Left ventricle myocardium superior (tissue), 1 donor: ENCODE measurements around the gene ANKRD24. TPM values are rescaled to one million over a fixed set of nuclear protein-coding genes. Genes with fewer than 3 reads are reported as not detected.
"Not testable (repeated sequence)": the region's sequence is repeated elsewhere in the genome, so short reads cannot be mapped to it uniquely, and the experiment has no call there.

ENCODE experiments used
- ATAC-seq: fragments of 200-7000 bp; cut with Tn5 transposase; one replicate; pipeline ENCODE4 v1.9.1; 2020; ENCODE audit warnings: mild to moderate bottlenecking, moderate library complexity
- DNase-seq: peaks from one replicate; pipeline ENCODE4 v3.0.0-alpha.2; 2020
- intact Hi-C: fragments of 100-400 bp; cut with micrococcal nuclease; formaldehyde crosslinking; loops from one replicate; pipeline ENCODE4 v1.11.0; 2022
- total RNA-seq: library from RNA; stranded (reverse); fragmentation: NEBNext Ultra II Directional; extraction: Animal tissue kit (Norgen Biotek cat#: 25700); gene quantifications from one replicate; pipeline ENCODE4 v1.2.1, GENCODE V29; 2021
- donor health status: DM: no; HTN: yes; CAD: no; lungs with severe emphysema.

ANKRD24 gene
- total RNA-seq, 1 donor from 2014 or later: 0.42 TPM

GRCh38 chr19:4196009-4196408, 13.5 kb downstream of the ANKRD24 start:
- no peak for DNase-seq
- no peak for ATAC-seq
- intact Hi-C loops: no loop called here

DNA sequence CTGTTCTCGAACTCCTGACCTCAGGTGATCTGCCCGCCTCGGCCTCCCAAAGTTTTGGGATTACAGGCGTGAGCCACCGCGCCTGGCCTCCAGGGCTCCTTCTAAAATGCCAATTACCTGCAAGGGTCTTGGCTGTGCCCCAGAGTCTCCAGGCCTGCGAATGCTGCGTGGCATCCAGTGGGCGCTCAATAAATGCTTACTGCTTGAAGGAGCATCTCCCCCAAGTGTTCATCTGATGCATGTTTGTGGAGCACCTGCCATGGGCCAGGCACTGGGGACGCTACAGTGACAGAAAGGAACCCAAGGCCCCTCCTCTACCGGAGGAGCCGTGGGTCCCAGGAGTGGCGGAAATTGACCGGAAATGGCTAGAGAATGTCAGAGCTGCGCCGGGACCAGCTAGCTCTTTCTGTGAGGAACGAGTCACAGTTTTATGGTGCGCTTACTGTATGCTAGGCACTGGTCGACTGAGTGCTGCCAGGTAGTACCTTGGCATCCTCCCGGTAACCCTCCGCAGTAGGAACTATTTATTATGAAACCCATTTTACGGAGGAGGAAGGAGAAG, 14.2 kb downstream of the ANKRD24 start:
- DNase-seq (no peak), ATAC-seq (no peak)
- intact Hi-C loops: no loop called here

DNA sequence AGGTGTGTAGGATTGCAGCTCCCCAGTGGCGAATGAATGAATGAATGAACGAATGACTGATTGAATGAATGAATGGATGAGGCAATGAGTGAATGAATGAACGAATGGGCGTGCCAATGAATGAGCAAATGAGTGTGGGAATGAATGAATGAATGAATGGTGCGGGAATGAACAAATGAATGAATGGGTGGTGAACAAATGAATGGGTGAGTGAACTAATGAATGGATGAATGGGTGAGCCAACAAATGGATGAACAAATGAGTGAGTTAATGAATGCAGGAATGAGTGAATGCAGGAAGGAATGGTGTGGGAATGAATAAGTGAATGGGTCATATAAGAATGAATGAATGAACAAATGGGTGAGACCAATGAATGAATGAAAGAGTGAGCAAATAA, 14.7 kb downstream of the ANKRD24 start:
- ATAC-seq: no peak
- intact Hi-C loops: no loop called here
- no peak for DNase-seq

- ATAC-seq (no peak), DNase-seq (no peak)
- intact Hi-C loops: no loop called here
Measured at GRCh38 chr19:4197625-4198466, 15.4 kb downstream of the ANKRD24 start.

GRCh38 chr19:4198467-4199126, 16.1 kb downstream of the ANKRD24 start:
- ATAC-seq (no peak), DNase-seq (no peak)
- intact Hi-C loops: no loop called here

DNA sequence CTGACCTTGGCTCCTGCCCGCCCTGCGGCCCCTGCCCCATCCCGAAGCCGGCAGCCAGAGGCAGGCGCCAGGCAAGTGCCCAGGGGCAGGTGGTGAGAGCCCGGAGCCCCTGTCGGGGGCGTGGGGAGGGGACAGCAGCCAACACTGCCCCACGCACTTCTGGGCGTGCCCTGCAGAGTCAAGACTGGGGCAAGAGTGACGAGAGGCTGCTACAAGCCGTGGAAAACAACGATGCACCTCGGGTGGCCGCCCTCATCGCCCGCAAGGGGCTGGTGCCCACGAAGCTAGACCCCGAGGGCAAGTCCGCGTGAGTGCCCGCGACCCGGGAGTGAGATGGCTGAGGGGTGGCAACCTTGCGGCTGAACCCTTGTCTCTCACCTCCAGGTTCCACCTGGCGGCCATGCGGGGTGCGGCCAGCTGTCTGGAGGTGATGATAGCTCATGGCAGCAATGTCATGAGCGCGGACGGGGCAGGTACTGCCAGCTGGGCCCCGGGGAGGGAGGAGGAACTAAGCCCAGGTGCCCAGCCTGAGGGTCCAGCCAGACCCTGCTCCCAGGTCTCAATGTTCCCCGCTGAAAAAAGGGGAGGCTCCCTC, 17.3 kb downstream of the ANKRD24 start:
- ATAC-seq: no peak
- DNase-seq: no peak
- intact Hi-C loops: no loop called here

DNA sequence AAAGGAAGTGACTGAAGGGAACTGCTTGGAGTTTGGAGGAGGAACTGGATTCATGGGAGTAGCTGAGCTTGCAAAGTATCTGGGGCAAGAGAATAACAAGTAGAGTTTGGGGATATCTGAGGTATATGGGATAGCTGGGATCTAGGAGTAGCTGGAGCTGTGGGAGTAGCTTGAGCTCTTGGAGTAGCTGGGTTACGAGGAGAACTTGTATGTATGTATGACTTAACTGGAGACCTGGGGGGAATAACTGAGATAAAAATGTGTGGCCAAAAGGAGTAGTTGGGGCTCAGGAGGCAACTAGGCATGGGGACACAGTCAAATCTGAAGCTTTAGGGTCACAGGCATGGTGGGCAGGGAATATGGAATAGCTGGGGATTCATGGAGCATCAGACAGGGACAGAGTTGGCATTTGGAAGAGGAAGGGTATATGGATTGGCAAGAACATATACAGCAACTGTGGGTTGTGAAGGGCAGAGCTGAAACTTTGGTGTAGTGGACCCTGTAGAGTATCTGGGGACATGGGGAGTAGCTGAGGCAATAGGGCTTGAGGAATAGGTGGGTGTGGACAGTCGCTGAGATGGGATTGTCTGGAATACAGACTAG, 18.6 kb downstream of the ANKRD24 start:
- intact Hi-C loops: no loop called here
- no peak for ATAC-seq
- no peak for DNase-seq

DNA sequence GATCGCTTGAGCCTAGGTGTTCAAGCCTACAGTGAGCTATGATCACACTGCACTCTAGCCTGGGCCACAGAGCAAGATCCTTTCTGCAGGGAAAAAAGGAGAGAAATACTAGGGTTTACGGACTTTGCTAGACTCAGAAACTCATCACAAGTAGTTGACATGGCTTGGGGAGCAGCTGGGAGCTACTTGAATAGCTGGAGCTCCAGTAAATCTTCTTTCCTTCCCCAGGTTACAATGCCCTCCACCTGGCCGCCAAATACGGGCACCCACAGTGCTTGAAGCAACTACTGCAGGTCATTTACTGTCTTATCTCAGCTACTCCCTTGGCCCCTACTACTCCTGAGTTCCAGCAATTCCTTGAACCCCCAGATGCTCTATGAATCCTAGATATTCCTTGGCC, 19.3 kb downstream of the ANKRD24 start:
- ATAC-seq: no peak
- DNase-seq: no peak
- intact Hi-C loops: no loop called here

DNA sequence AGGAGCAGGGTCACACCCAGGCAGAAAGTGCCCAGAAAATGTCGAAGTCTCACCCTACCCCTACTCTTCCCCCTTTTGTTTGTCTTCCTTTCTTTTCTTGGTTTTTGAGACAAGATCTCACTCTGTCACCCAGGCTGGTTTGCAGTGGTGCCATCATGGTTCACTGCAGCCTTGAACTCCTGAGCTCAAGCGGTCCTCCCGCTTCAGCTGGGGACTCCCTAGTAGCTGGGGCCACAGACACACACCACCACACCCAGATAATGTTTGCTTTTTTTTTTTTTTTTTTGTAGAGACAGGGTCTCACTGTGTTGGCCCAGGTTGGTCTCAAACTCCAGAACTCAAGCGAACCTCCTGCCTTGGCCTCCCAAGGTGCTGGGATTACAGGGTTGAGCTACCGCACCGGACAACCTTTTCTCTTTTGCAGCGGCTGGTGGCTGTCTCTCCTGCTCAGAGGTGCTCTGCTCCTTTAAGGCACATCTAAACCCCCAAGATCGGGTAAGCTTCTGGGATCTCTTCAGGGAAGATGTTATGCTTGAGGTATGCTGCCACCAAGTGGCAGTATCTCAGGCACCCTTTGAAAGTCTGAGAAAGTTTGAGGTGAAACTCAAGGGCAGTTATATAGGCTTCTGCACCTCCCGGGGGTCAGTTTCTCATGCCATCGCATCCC, 24.5 kb downstream of the ANKRD24 start:
- no peak for ATAC-seq

DNA sequence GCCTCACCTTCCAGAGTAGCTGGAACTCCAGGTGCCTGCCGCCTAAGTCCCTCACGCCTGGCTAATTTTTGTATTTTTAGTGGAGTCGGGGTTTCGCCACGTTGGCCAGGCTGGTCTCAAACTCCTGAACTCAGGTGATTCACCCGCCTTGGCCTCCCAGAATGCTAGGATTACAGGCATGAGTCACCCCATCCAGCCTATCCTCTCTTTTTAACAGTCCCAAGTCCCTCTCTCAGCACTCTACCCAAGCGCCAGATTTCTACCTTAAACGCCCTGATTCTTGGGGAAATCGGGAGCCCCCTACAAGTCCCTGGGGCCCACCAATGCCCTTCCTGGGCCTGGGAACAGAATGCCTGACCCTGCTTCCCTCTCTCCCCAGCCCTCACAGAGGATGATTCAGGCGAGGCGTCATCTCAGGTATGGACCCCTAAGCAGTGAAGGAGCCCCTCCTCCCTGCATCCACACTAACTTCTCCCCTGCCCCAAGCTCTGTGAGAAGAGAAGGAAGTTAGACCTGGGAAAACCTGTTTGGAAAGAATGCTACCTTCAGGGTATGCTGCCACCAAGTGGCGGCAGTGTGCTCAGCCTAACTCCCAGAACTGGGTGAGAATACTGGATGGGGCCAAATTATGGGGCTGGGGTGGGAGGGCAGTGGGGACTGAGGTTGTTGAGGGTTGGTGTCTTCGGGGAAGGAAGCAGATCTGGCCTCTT, 26.1 kb downstream of the ANKRD24 start:
- intact Hi-C loops: no loop called here
- no peak for DNase-seq

More for the DNA sequence above, 24.5 kb downstream of the ANKRD24 start:
- intact Hi-C loops: no loop called here
- DNase-seq: no peak

GRCh38 chr19:4210166-4210731, 27.8 kb downstream of the ANKRD24 start:
- DNase-seq (no peak), ATAC-seq (no peak)
- intact Hi-C loops: no loop called here

More for the DNA sequence above, 26.1 kb downstream of the ANKRD24 start:
- ATAC-seq: no peak

- ATAC-seq: no peak
- DNase-seq: no peak
- intact Hi-C loops: no loop called here
Measured at GRCh38 chr19:4213116-4213515, 30.6 kb downstream of the ANKRD24 start.

- ATAC-seq: no peak
- no peak for DNase-seq
- intact Hi-C loops: no loop called here
Measured at GRCh38 chr19:4215807-4216206, 33.3 kb downstream of the ANKRD24 start.

GRCh38 chr19:4216846-4217245, 34.4 kb downstream of the ANKRD24 start:
- no peak for ATAC-seq
- DNase-seq: no peak
- intact Hi-C loops: no loop called here

GRCh38 chr19:4217429-4218264, 35.2 kb downstream of the ANKRD24 start:
- DNase-seq: no peak
- intact Hi-C loops: no loop called here
- no peak for ATAC-seq

- intact Hi-C loops, DNase-seq, ATAC-seq: not testable (repeated sequence)
Measured at GRCh38 chr19:4218523-4218922, 36.0 kb downstream of the ANKRD24 start.

DNA sequence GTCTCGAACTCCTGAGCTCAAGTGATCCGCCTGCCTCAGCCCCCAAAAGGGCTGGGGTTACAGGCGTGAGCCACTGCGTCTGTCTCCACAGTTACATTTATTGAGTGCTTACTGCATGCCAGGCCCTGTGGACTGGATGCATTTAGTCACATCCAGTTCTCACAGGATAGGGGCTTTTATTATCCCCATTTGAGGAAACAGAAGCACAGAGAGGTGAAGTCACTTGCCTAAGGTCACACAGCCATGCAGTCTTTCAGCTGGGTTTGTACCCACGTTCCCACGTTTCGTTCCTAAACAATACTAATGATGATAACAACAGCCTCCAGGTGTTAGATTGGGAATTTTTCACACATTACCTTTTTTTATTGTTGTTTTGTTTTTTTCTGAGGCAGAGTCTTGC, 37.7 kb downstream of the ANKRD24 start:
- DNase-seq (no peak), ATAC-seq (no peak)
- intact Hi-C loops: no loop called here
